HG02938 (cell line): ENCODE data around the gene RABEPK.
A peak's percentile ranks its signal among the peaks of the same experiment; 100 is the strongest.
"Not testable (repeated sequence)": the region's sequence is repeated elsewhere in the genome, so short reads cannot be mapped to it uniquely, and the experiment has no call there.

ENCODE experiments used
- ATAC-seq: cut with Tn5 transposase; IDR thresholded peaks from one replicate; pipeline ENCODE4 v1.9.1; 2021; ENCODE audit warnings: mild to moderate bottlenecking, moderate library complexity; ENCODE audit not compliant: unreplicated experiment

The RABEPK gene

GRCh38 chr9:125194466-125194865 is 5.9 kb upstream of the RABEPK start:
- ATAC-seq, result not testable (repeated sequence)

- ATAC-seq, result not testable (repeated sequence)
These were observed 4.8 kb upstream of the RABEPK start for GRCh38 chr9:125195591-125195990.

- ATAC-seq, result no peak
These were observed 2.7 kb downstream of the RABEPK start for GRCh38 chr9:125202846-125203618.

GRCh38 chr9:125204477-125204876 is 4.1 kb downstream of the RABEPK start:
- ATAC-seq, result no peak

GRCh38 chr9:125214186-125214585 is 13.8 kb downstream of the RABEPK start:
- ATAC-seq, result no peak

GRCh38 chr9:125218621-125219020 is 18.3 kb downstream of the RABEPK start:
- no peak for ATAC-seq

GRCh38 chr9:125224858-125225257 is 24.5 kb downstream of the RABEPK start:
- not testable (repeated sequence) for ATAC-seq

- ATAC-seq, result no peak
These were observed 27.4 kb downstream of the RABEPK start for GRCh38 chr9:125227761-125228160.

- ATAC-seq, result no peak
These were observed 33.3 kb downstream of the RABEPK start for GRCh38 chr9:125233678-125234077.

- not testable (repeated sequence) for ATAC-seq
These were observed 33.8 kb downstream of the RABEPK start for GRCh38 chr9:125234099-125234498.

- ATAC-seq, result no peak
These were observed 35.6 kb downstream of the RABEPK start for GRCh38 chr9:125235804-125236519.

- ATAC-seq, result not testable (repeated sequence)
These were observed 36.3 kb downstream of the RABEPK start for GRCh38 chr9:125236520-125237159.

GRCh38 chr9:125238127-125238914 is 38.0 kb downstream of the RABEPK start:
- ATAC-seq, result no peak

- ATAC-seq, result no peak
These were observed 38.6 kb downstream of the RABEPK start for GRCh38 chr9:125238915-125239446.

GRCh38 chr9:125239631-125240597 is 39.6 kb downstream of the RABEPK start:
- no peak for ATAC-seq

- peak; percentile 2 for ATAC-seq
These were observed 40.3 kb downstream of the RABEPK start for GRCh38 chr9:125240649-125240999.

GRCh38 chr9:125241000-125241862 is 40.9 kb downstream of the RABEPK start, which contains the start of gene HSPA5:
TSS of gene HSPA5 (minus strand) at chr9:125241343. CDS start at chr9:125241126, 217 bp downstream.
- peak; percentile 94 for ATAC-seq
